ENCODE results near the gene LNP1. TPM values are rescaled to one million over a fixed set of nuclear protein-coding genes. Genes with fewer than 3 reads are reported as not detected.

Gene LNP1
- total RNA-seq, 2 experiments from 2014 or later, result 0.47 to 0.70 TPM

GRCh38 chr3:100366424-100366823, 34.9 kb upstream of the LNP1 start:
- no peak for DNase-seq
- Histone ChIP-seq H3K4me3 (ENCODE audit: low read length) (no peak overlapping the region), H3K27me3 (ENCODE audit: control insufficient read depth in 1 of 2, insufficient read depth in 2 of 2, low read length in 2 of 2) (no peaks in the 10 kb centered on the region), H3K9me3 (ENCODE audit: control insufficient read depth in 1 of 2, insufficient read depth in 1 of 2, low read length in 2 of 2) (no peaks in the 10 kb centered on the region), H3K36me3 (ENCODE audit: insufficient read depth, low read length) (peaks cover 69% of the 10 kb centered on the region), H3K27ac (ENCODE audit: low read depth in 1 of 2, low read length in 2 of 2) (no peak overlapping the region), H3K4me1 (ENCODE audit: insufficient read depth, low read length) (no peaks in the 10 kb centered on the region)
- ChIA-PET POLR2A (no interaction called here), CTCF (no interaction called here)
- Mint-ChIP-seq H3K27ac (no peak overlapping the region), H3K9me3 (no peaks in the 10 kb centered on the region), H3K36me3 (ENCODE audit: low read depth) (peaks cover 94% of the 10 kb centered on the region), H3K27me3 (no peaks in the 10 kb centered on the region), H3K4me1 (ENCODE audit: low read depth) (no peaks in the 10 kb centered on the region), H3K4me3 (no peak overlapping the region)
- TF ChIP-seq CTCF (IDR thresholded peaks at IDR 0.05), result no peak
- intact Hi-C loops (cut with DNase I, micrococcal nuclease), result no loop called here
- ATAC-seq (ENCODE audit: poor library complexity), result no peak

GRCh38 chr3:100368441-100368840, 32.9 kb upstream of the LNP1 start:
- H3K27me3 Mint-ChIP-seq, result no peaks in the 10 kb centered on the region
- no peak for TF ChIP-seq CTCF (IDR thresholded peaks at IDR 0.05)
- no peak overlapping the region for H3K27ac Mint-ChIP-seq
- ChIA-PET CTCF (no interaction called here), POLR2A (interaction anchor here (1.1 kb wide), 1 partner anchor 10 kb away, joined by 3 read pairs; no protein-coding TSS in a partner anchor)
- intact Hi-C loops (cut with DNase I, micrococcal nuclease), result no loop called here
- Histone ChIP-seq H3K4me3 (ENCODE audit: low read length) (no peak overlapping the region), H3K36me3 (ENCODE audit: insufficient read depth, low read length) (peaks cover 70% of the 10 kb centered on the region), H3K27ac (ENCODE audit: low read depth in 1 of 2, low read length in 2 of 2) (no peak overlapping the region), H3K27me3 (ENCODE audit: control insufficient read depth in 1 of 2, insufficient read depth in 2 of 2, low read length in 2 of 2) (no peaks in the 10 kb centered on the region), H3K9me3 (ENCODE audit: control insufficient read depth in 1 of 2, insufficient read depth in 1 of 2, low read length in 2 of 2) (no peaks in the 10 kb centered on the region), H3K4me1 (ENCODE audit: insufficient read depth, low read length) (no peaks in the 10 kb centered on the region)
- H3K36me3 Mint-ChIP-seq (ENCODE audit: low read depth), result peaks cover 92% of the 10 kb centered on the region
- DNase-seq (no peak), ATAC-seq (ENCODE audit: poor library complexity) (no peak)
- no peaks in the 10 kb centered on the region for H3K9me3 Mint-ChIP-seq
- H3K4me3 Mint-ChIP-seq, result no peak overlapping the region
- H3K4me1 Mint-ChIP-seq (ENCODE audit: low read depth), result no peaks in the 10 kb centered on the region

GRCh38 chr3:100370756-100371155, 30.6 kb upstream of the LNP1 start:
- H3K4me3 ChIP-seq (ENCODE audit: low read length), result no peak overlapping the region
- intact Hi-C loops (cut with DNase I, micrococcal nuclease), result no loop called here
- Mint-ChIP-seq H3K27ac (no peak overlapping the region), H3K9me3 (no peaks in the 10 kb centered on the region), H3K4me3 (no peak overlapping the region), H3K27me3 (no peaks in the 10 kb centered on the region), H3K4me1 (ENCODE audit: low read depth) (no peaks in the 10 kb centered on the region), H3K36me3 (ENCODE audit: low read depth) (peaks cover 90% of the 10 kb centered on the region)
- ATAC-seq (ENCODE audit: poor library complexity), result no peak
- CTCF ChIA-PET, result no interaction called here
- H3K27me3 ChIP-seq (ENCODE audit: control insufficient read depth in 1 of 2, insufficient read depth in 2 of 2, low read length in 2 of 2), result no peaks in the 10 kb centered on the region
- H3K27ac ChIP-seq (ENCODE audit: low read depth in 1 of 2, low read length in 2 of 2), result no peak overlapping the region
- TF ChIP-seq CTCF (IDR thresholded peaks at IDR 0.05), result no peak
- no peaks in the 10 kb centered on the region for H3K9me3 ChIP-seq (ENCODE audit: control insufficient read depth in 1 of 2, insufficient read depth in 1 of 2, low read length in 2 of 2)
- H3K36me3 ChIP-seq (ENCODE audit: insufficient read depth, low read length), result peaks cover 72% of the 10 kb centered on the region
- H3K4me1 ChIP-seq (ENCODE audit: insufficient read depth, low read length), result no peaks in the 10 kb centered on the region
- POLR2A ChIA-PET, result no interaction called here
- no peak for DNase-seq

All from CD4-positive, alpha-beta T cell (primary cell).